ENCODE measurements around the gene GRHL1.

The GRHL1 gene

DNA sequence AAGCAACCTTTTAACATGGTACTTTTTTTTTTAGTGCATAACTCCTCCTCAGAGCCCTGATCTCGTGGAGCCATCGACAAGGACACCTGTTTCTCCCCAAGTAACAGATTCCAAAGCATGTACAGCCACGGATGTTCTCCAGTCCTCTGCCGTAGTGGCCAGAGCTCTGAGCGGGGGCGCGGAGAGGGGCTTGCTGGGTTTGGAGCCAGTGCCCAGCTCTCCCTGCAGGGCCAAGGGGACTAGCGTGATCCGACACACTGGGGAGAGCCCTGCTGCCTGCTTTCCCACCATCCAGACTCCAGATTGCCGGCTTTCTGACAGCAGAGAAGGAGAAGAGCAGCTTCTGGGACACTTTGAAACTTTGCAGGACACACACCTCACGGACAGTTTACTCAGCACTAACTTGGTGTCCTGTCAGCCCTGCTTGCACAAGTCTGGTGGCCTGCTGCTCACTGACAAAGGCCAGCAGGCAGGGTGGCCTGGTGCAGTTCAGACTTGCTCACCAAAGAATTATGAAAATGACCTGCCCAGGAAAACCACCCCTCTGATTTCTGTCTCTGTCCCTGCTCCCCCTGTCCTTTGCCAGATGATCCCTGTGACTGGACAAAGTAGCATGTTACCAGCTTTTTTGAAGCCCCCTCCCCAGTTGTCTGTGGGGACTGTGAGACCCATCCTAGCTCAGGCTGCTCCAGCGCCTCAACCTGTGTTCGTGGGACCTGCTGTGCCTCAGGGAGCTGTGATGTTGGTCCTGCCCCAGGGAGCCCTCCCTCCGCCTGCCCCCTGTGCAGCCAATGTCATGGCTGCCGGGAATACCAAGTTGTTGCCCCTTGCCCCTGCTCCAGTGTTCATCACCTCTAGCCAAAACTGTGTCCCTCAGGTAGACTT lies 96.4 kb downstream of the GRHL1 start:
- DNase-seq, result no peak

DNA sequence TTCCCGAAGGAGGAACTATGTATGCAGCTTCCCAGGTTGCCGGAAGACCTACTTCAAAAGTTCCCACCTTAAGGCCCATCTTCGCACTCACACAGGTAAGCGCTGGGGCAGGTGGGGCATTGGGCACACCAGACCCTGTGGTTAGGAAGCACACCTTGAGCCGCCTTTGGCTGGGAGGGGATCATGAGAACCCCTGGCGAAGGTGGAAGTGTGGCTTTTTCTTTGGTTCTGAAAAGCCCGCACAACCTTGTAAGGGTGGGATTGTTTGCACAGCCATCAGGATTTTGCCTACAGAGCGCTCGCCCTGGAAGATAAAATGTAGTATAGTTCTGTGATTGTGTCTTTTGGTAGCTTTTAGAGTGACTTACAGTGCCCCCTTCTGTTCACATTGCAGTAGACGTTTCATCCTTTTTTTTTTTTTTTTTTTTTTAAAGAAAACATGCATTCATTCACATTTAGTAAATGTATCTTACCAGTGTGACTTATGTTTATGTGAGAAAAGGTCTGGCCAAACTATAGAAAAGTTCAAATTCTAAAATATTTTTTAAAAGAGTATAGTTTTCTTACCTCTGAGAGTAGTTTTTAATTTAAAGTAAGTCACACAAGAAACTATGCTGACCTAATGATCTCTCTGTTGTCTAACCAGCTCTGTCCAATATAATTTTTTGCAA lies 97.1 kb downstream of the GRHL1 start:
- DNase-seq, result no peak

Measured in activated CD8-positive, alpha-beta memory T cell treated with anti-CD3 and anti-CD28 coated beads, Interleukin-2, amount 50 U/mL, for 48 hours (primary cell).